AG04449 (cell line): ENCODE data around the gene PITHD1.
"Not testable (repeated sequence)": the region's sequence is repeated elsewhere in the genome, so short reads cannot be mapped to it uniquely, and the experiment has no call there.

ENCODE experiments used
- CTCF ChIA-PET: fragments of 350-600 bp; formaldehyde crosslinking; extraction: SDS; loops from one replicate; lab custom pipeline; 2021; ENCODE audit warnings: antibody characterized with exemption; lab: Yijun Ruan, JAX
- POLR2A ChIA-PET: fragments of 400-600, 350-600 bp; formaldehyde crosslinking; extraction: SDS; loops from one replicate; lab custom pipeline; 2020; ENCODE audit warnings: antibody characterized with exemption, inconsistent platforms; lab: Yijun Ruan, JAX
- DNase-seq: peaks from one replicate; pipeline ENCODE4 v3.0.0-alpha.2; 2010; ENCODE audit warnings: low read depth, low spot score
- H3K4me3 ChIP-seq: 2 replicates; pipeline ENCODE4 v1.5.1; 2011; ENCODE audit warnings: low read depth, mild to moderate bottlenecking, control low read depth, low read length
- CTCF ChIP-seq: IDR thresholded peaks from one replicate; pipeline ENCODE4 v1.5.1; 2011; ENCODE audit warnings: mild to moderate bottlenecking, moderate library complexity, low read length, control low read depth, inconsistent platforms; ENCODE audit not compliant: insufficient read depth; ENCODE audit errors: missing control alignments

Gene PITHD1

GRCh38 chr1:23791516-23792047, 13.4 kb downstream of the PITHD1 start:
- ChIA-PET CTCF (interaction anchor here (0.6 to 2.1 kb wide), 6 partner anchors 12 to 21 kb away, joined by 3 to 10 read pairs (median 3); no protein-coding TSS in a partner anchor), POLR2A (interaction anchor here (0.5 to 1.5 kb wide), 6 partner anchors 10 to 231 kb away, joined by 3 to 7 read pairs (median 4); partner anchors contain the start of gene GALE)
- TF ChIP-seq CTCF, result no peak
- DNase-seq, result no peak
- peak overlapping the region; percentile 90 for H3K4me3 ChIP-seq

GRCh38 chr1:23792151-23792945, 14.1 kb downstream of the PITHD1 start:
- CTCF ChIA-PET, result interaction anchor here (0.7 to 1.9 kb wide), 5 partner anchors 8 to 20 kb away, joined by 3 to 10 read pairs (median 3); no protein-coding TSS in a partner anchor
- TF ChIP-seq CTCF, result no peak
- POLR2A ChIA-PET, result interaction anchor here (0.5 to 1.5 kb wide), 3 partner anchors 9 to 226 kb away, joined by 3 to 7 read pairs (median 4); partner anchors contain the start of gene GALE
- H3K4me3 ChIP-seq, result peak overlapping the region; percentile 90
- DNase-seq, result no peak

- ChIA-PET POLR2A (interaction anchor here (1.5 kb wide), 1 partner anchor 8 kb away, joined by 7 read pairs; the partner anchor contains the start of gene GALE), CTCF (interaction anchor here (0.9 to 1.9 kb wide), 2 partner anchors 9 to 17 kb away, joined by 3 to 5 read pairs; no protein-coding TSS in a partner anchor)
- peak overlapping the region; percentile 3; the same call in 1 of the 2 replicates for H3K4me3 ChIP-seq
- no peak for TF ChIP-seq CTCF
- no peak for DNase-seq
These were observed 15.0 kb downstream of the PITHD1 start for GRCh38 chr1:23793018-23793781.

- ChIA-PET POLR2A (no interaction called here), CTCF (interaction anchor here (1.9 kb wide), 1 partner anchor 18 kb away, joined by 5 read pairs; no protein-coding TSS in a partner anchor)
- no peak overlapping the region for H3K4me3 ChIP-seq
- no peak for DNase-seq
- no peak for TF ChIP-seq CTCF
These were observed 15.9 kb downstream of the PITHD1 start for GRCh38 chr1:23793861-23794731.

- CTCF ChIA-PET, result interaction anchor here (1.9 kb wide), 1 partner anchor 18 kb away, joined by 5 read pairs; no protein-coding TSS in a partner anchor
- H3K4me3 ChIP-seq, POLR2A ChIA-PET, DNase-seq: not testable (repeated sequence)
These were observed 16.5 kb downstream of the PITHD1 start for GRCh38 chr1:23794732-23795182.
